Endothelial cell of umbilical vein (primary cell): Measurements from ENCODE around the gene EVC. TPM values are rescaled to one million over a fixed set of nuclear protein-coding genes. Genes with fewer than 3 reads are reported as not detected.

Source experiments
- BruUV-seq: library from RNA; stranded (reverse); fragments of 400-500 nt; replicated peaks from 2 replicates; lab custom pipeline; 2021; lab: Mats Ljungman, UMichigan
- CTCF ChIA-PET: fragments of 300-600, 350-600 bp; sonication (Branson Sonifier 250); formaldehyde crosslinking; loops from one replicate; lab custom pipeline; 2021; ENCODE audit warnings: antibody characterized with exemption, inconsistent platforms; lab: Charles Lee
- POLR2A ChIA-PET: fragments of 300-600, 350-600 bp; sonication (Branson Sonifier 250); formaldehyde crosslinking; loops from one replicate; lab custom pipeline; 2021; ENCODE audit warnings: antibody characterized with exemption, inconsistent platforms; lab: Charles Lee
- DNase-seq: peaks from one replicate; pipeline ENCODE4 v3.0.0-alpha.2; 2011; ENCODE audit warnings: low read depth, low spot score
- FAIRE-seq: peaks from 2 replicates; lab custom pipeline; 2011; peaks lifted over from hg19 to GRCh38; lab: Jason Lieb, UNC
- H2AFZ ChIP-seq: 2 replicates; pipeline ENCODE4 v1.6.0; 2012; ENCODE audit warnings: low read depth, low read length, control low read depth, inconsistent platforms
- H3K27ac ChIP-seq: 2 replicates; pipeline ENCODE4 v1.5.1; 2011; ENCODE audit warnings: low read depth, mild to moderate bottlenecking, control low read depth, low read length, moderate library complexity; ENCODE audit not compliant: insufficient read depth
- H3K27me3 ChIP-seq, 2 experiments: 2 replicates each; pipeline versions ENCODE4 v1.6.0 to v1.6.1; 2011; ENCODE audit warnings: low read length in 2 of 2, mixed read lengths in 1 of 2; ENCODE audit not compliant: control insufficient read depth in 2 of 2, insufficient read depth in 2 of 2
- H3K36me3 ChIP-seq, 2 experiments: 2 replicates in 1 of 2; 3 replicates in 1 of 2; pipeline ENCODE4 v1.5.1; 2011; ENCODE audit warnings: low read length in 2 of 2, mild to moderate bottlenecking in 1 of 2, moderate library complexity in 1 of 2; ENCODE audit not compliant: control insufficient read depth in 2 of 2, insufficient read depth in 2 of 2; ENCODE audit errors: extremely low read depth in 1 of 2
- H3K4me1 ChIP-seq: 3 replicates; pipeline ENCODE4 v1.5.1; 2011; ENCODE audit warnings: mild to moderate bottlenecking, low read length; ENCODE audit not compliant: control insufficient read depth, insufficient read depth; ENCODE audit errors: extremely low read depth
- H3K4me2 ChIP-seq: 2 replicates; pipeline ENCODE4 v1.6.1; 2011; ENCODE audit warnings: low read length, control low read depth, mixed read lengths; ENCODE audit not compliant: insufficient read depth
- H3K4me3 ChIP-seq, 3 experiments: fragments of 200-600 bp in 1 of 3; sonication (generic), shearing (Covaris generic) in 1 of 3; replicated peaks in 1 of 3; 2 replicates each; pipeline ENCODE4 v1.5.1; 2011 to 2016; ENCODE audit warnings: control low read depth in 3 of 3, low read length in 3 of 3, mild to moderate bottlenecking in 2 of 3, inconsistent platforms in 1 of 3, low read depth in 1 of 3, moderate library complexity in 1 of 3; ENCODE audit not compliant: insufficient read depth in 1 of 3
- H3K79me2 ChIP-seq: 2 replicates; pipeline ENCODE4 v1.6.0; 2012; ENCODE audit warnings: low read length, inconsistent platforms; ENCODE audit not compliant: control insufficient read depth, insufficient read depth
- H3K9ac ChIP-seq: replicated peaks from 2 replicates; pipeline ENCODE3; 2011; ENCODE audit warnings: low read length, control low read depth; ENCODE audit not compliant: insufficient read depth; ENCODE audit errors: extremely low read depth
- H3K9me1 ChIP-seq: replicated peaks from 3 replicates; pipeline ENCODE4 v1.6.0; 2011; ENCODE audit warnings: mild to moderate bottlenecking, low read length; ENCODE audit not compliant: control insufficient read depth, insufficient read depth; ENCODE audit errors: extremely low read depth
- H3K9me3 ChIP-seq: replicated peaks from 2 replicates; pipeline ENCODE4 v1.5.1; 2012; ENCODE audit warnings: low read length, inconsistent platforms; ENCODE audit not compliant: control insufficient read depth, insufficient read depth
- H4K20me1 ChIP-seq: replicated peaks from 2 replicates; pipeline ENCODE3; 2011; ENCODE audit warnings: mild to moderate bottlenecking, low read length; ENCODE audit not compliant: control insufficient read depth, insufficient read depth; ENCODE audit errors: extremely low read depth
- EZH2 ChIP-seq: IDR thresholded peaks from 2 replicates; pipeline ENCODE4 v1.6.1; 2012; ENCODE audit warnings: borderline replicate concordance, low read depth, mild to moderate bottlenecking, moderate library complexity, low read length, inconsistent platforms; ENCODE audit not compliant: severe bottlenecking
- FOS ChIP-seq: IDR thresholded peaks from 2 replicates; pipeline ENCODE4 v1.6.1; 2011; ENCODE audit warnings: mild to moderate bottlenecking, low read length, moderate library complexity, borderline replicate concordance; ENCODE audit not compliant: insufficient read depth
- GATA2 ChIP-seq: IDR thresholded peaks from 2 replicates; pipeline ENCODE4 v1.7.0; 2011; ENCODE audit warnings: low read depth, mild to moderate bottlenecking, moderate library complexity, mixed read lengths, low read length; ENCODE audit not compliant: insufficient read length, insufficient read depth
- JUN ChIP-seq: IDR thresholded peaks from 2 replicates; pipeline ENCODE4 v1.6.1; 2011; ENCODE audit warnings: borderline replicate concordance, low read depth; ENCODE audit not compliant: insufficient read length, insufficient read depth
- MAX ChIP-seq: IDR thresholded peaks from 2 replicates; pipeline ENCODE4 v1.6.1; 2011; ENCODE audit not compliant: insufficient read depth, insufficient read length
- MYC ChIP-seq: IDR thresholded peaks from one replicate; pipeline ENCODE4 v1.6.1; 2011; ENCODE audit warnings: mild to moderate bottlenecking, low read depth, low read length
- POLR2A ChIP-seq: IDR thresholded peaks from 2 replicates; pipeline ENCODE4 v1.6.1; 2012; ENCODE audit warnings: low read depth, mild to moderate bottlenecking, control low read depth, low read length
- POLR2AphosphoS5 ChIP-seq: IDR thresholded peaks from 2 replicates; pipeline ENCODE4 v1.6.1; 2012; ENCODE audit warnings: low read depth, mild to moderate bottlenecking, control low read depth, low read length, moderate library complexity; ENCODE audit not compliant: insufficient read depth
- dilution Hi-C: fragments of 300-500 bp; cut with MboI; formaldehyde crosslinking; loops from one replicate; pipeline ENCODE4 v1.15.0; 2019; ENCODE audit warnings: low sequenced_read_pairs; ENCODE audit not compliant: extremely low pct_ligation_motif_present
- intact Hi-C: fragments of 100-400 bp; cut with micrococcal nuclease; formaldehyde crosslinking; loops from one replicate; pipeline ENCODE4 v1.10.0; 2022
- polyA plus RNA-seq, 4 experiments: library from polyadenylated mRNA; depleted of rRNA in 3 of 4; stranded (reverse) in 3 of 4; unstranded in 1 of 4; fragments of >200 nt; gene quantifications; 2 replicates each; pipeline versions ENCODE4 v1.2.1 to v1.2.3, GENCODE V29; 2011 to 2012; ENCODE audit warnings: missing spikeins in 1 of 4
- total RNA-seq: library from RNA; stranded (reverse); gene quantifications from 2 replicates; pipeline ENCODE4 v1.2.3, GENCODE V29; 2021
- TF ChIP-seq, protein P1 (sequence below), 2 donors: IDR thresholded peaks; 1 replicate in 1 of 2; 2 replicates in 1 of 2; pipeline ENCODE4 v1.5.1; 2011; ENCODE audit warnings: low read length in 2 of 2, mild to moderate bottlenecking in 2 of 2, moderate library complexity in 2 of 2, control low read depth in 1 of 2, inconsistent platforms in 1 of 2, low read depth in 1 of 2; ENCODE audit not compliant: insufficient read depth in 1 of 2; ENCODE audit errors: extremely low read depth in 1 of 2

The EVC gene
- total and polyA plus RNA-seq, 2 donors (not counting 3 experiments of a cell fraction or from before 2014, with no cell fraction given): 6.3 to 31.6 TPM

GRCh38 chr4:5793514-5793913 is 82.5 kb downstream of the EVC start:
- Histone ChIP-seq H3K9ac (no peak overlapping the region), H3K27me3 (no peaks in the 10 kb centered on the region), H3K4me2 (no peak overlapping the region), H3K79me2 (no peaks in the 10 kb centered on the region), H4K20me1 (no peaks in the 10 kb centered on the region), H2AFZ (no peak overlapping the region), H3K4me3 (no peak overlapping the region), H3K9me3 (no peaks in the 10 kb centered on the region), H3K9me1 (no peaks in the 10 kb centered on the region), H3K36me3 (peaks cover under 1 to 7% of the 10 kb centered on the region in 2 experiments), H3K27ac (no peak overlapping the region), H3K4me1 (no peaks in the 10 kb centered on the region)
- DNase-seq (no peak), FAIRE-seq (no peak)
- dilution Hi-C loops (no loop called here), intact Hi-C loops (loop anchor here (10.0 kb wide), 1 partner anchor 159 kb away; no protein-coding TSS in a partner anchor)
- POLR2A ChIA-PET: no interaction called here
- TF ChIP-seq JUN: no peak
- no peak for TF ChIP-seq FOS
- no peak for TF ChIP-seq MAX
- no peak for TF ChIP-seq POLR2A
- TF ChIP-seq EZH2: no peak
- TF ChIP-seq GATA2: no peak
- TF ChIP-seq, protein P1, sequence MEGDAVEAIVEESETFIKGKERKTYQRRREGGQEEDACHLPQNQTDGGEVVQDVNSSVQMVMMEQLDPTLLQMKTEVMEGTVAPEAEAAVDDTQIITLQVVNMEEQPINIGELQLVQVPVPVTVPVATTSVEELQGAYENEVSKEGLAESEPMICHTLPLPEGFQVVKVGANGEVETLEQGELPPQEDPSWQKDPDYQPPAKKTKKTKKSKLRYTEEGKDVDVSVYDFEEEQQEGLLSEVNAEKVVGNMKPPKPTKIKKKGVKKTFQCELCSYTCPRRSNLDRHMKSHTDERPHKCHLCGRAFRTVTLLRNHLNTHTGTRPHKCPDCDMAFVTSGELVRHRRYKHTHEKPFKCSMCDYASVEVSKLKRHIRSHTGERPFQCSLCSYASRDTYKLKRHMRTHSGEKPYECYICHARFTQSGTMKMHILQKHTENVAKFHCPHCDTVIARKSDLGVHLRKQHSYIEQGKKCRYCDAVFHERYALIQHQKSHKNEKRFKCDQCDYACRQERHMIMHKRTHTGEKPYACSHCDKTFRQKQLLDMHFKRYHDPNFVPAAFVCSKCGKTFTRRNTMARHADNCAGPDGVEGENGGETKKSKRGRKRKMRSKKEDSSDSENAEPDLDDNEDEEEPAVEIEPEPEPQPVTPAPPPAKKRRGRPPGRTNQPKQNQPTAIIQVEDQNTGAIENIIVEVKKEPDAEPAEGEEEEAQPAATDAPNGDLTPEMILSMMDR (IDR thresholded peaks at IDR 0.05; ENCODE audit: extremely low read depth in 1 of 2, insufficient read depth in 1 of 2, low read depth in 1 of 2, low read length in 2 of 2): no peak
- TF ChIP-seq POLR2AphosphoS5: no peak
- TF ChIP-seq MYC: no peak
- CTCF ChIA-PET: interaction anchor here (1.5 to 2.4 kb wide), 2 partner anchors 13 to 19 kb away, joined by 3 to 7 read pairs; no protein-coding TSS in a partner anchor
- BruUV-seq: no TSS peak
